SU-DHL-6 (cell line): ENCODE data around the gene TJP2.

ENCODE experiments used
- CTCF ChIP-seq: fragments of 200-600 bp; sonication (generic); IDR thresholded peaks from one replicate; pipeline ENCODE4 v1.5.1; 2017; ENCODE audit warnings: antibody characterized with exemption, mild to moderate bottlenecking, low read length, moderate library complexity; ENCODE audit not compliant: insufficient read depth, poor library complexity, severe bottlenecking
- EZH2phosphoT487 ChIP-seq: fragments of 200-600 bp; sonication (generic), shearing (Covaris generic); conservative IDR thresholded peaks from 2 replicates; pipeline ENCODE4 v1.6.1; 2018; ENCODE audit warnings: mild to moderate bottlenecking, antibody characterized with exemption, low read length, moderate library complexity, mixed read lengths

GRCh38 chr9:69188975-69189374, 14.9 kb downstream of the TJP2 start:
- TF ChIP-seq CTCF (no peak), EZH2phosphoT487 (no peak)
